Osteocyte (in vitro differentiated cells): ENCODE measurements around the gene CDK13. TPM values are rescaled to one million over a fixed set of nuclear protein-coding genes. Genes with fewer than 3 reads are reported as not detected.

Experiments
- DNase-seq: peaks from one replicate; pipeline ENCODE4 v3.0.0; 2021; ENCODE audit warnings: mixed read lengths; ENCODE audit not compliant: unreplicated experiment; ENCODE audit errors: extremely low spot score
- H3K27ac Mint-ChIP-seq: one replicate; pipeline ENCODE4 v1.8.0; 2021; ENCODE audit warnings: mild to moderate bottlenecking, mixed read lengths; ENCODE audit not compliant: unreplicated experiment
- H3K27me3 Mint-ChIP-seq: one replicate; pipeline ENCODE4 v1.8.0; 2021; ENCODE audit warnings: mixed read lengths; ENCODE audit not compliant: unreplicated experiment
- H3K36me3 Mint-ChIP-seq: one replicate; pipeline ENCODE4 v1.8.0; 2021; ENCODE audit warnings: mixed read lengths; ENCODE audit not compliant: unreplicated experiment
- H3K4me1 Mint-ChIP-seq: one replicate; pipeline ENCODE4 v1.8.0; 2021; ENCODE audit warnings: mixed read lengths; ENCODE audit not compliant: unreplicated experiment
- H3K4me3 Mint-ChIP-seq: one replicate; pipeline ENCODE4 v1.8.0; 2021; ENCODE audit warnings: mild to moderate bottlenecking, moderate library complexity, mixed read lengths; ENCODE audit not compliant: unreplicated experiment
- H3K9me3 Mint-ChIP-seq: one replicate; pipeline ENCODE4 v1.8.0; 2021; ENCODE audit warnings: mixed read lengths; ENCODE audit not compliant: unreplicated experiment
- total RNA-seq: library from RNA; stranded (reverse); gene quantifications from 2 replicates; pipeline ENCODE4 v1.2.1, GENCODE V29; 2021
- TF ChIP-seq, protein P1 (sequence below): fragments of 200-600 bp; sonication (generic); IDR thresholded peaks from 2 replicates; pipeline ENCODE4 v1.5.0; 2021; ENCODE audit warnings: antibody characterized with exemption, mild to moderate bottlenecking, moderate library complexity

CDK13 gene
- total RNA-seq, 1 donor from 2014 or later = 60.6 TPM

DNA sequence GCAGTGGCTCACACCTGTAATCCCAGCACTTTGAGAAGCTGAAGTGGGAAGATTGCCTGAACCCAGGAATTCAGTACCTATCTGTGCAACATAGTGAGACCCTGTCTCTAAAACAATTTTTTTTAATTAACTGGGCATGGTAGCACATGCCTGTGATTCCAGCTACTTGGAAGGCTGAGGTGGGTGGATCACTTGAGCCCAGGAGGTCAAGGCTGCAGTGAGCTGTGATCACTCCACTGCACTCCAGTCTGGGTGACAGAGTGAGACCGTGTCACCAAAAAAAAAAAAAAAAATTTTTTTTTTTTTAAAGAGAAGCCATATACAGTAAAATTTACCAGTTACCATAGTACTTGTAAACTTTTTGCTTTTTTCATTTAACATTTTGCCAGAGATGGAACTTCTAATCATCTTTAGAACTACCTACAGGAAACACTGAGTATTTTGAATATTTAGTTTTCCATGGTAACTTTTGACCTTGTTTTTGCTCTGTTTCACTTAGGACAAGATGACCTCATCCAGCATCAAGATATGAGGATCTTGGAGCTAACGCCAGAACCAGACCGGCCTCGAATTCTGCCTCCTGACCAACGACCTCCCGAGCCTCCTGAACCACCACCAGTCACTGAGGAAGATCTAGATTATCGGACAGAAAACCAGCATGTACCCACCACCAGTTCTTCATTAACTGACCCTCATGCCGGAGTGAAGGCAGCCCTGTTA, 143.7 kb downstream of the CDK13 start:
- H3K9me3 Mint-ChIP-seq = no peaks in the 10 kb centered on the region
- DNase-seq = no peak
- no peak overlapping the region for H3K4me3 Mint-ChIP-seq
- TF ChIP-seq, protein P1, sequence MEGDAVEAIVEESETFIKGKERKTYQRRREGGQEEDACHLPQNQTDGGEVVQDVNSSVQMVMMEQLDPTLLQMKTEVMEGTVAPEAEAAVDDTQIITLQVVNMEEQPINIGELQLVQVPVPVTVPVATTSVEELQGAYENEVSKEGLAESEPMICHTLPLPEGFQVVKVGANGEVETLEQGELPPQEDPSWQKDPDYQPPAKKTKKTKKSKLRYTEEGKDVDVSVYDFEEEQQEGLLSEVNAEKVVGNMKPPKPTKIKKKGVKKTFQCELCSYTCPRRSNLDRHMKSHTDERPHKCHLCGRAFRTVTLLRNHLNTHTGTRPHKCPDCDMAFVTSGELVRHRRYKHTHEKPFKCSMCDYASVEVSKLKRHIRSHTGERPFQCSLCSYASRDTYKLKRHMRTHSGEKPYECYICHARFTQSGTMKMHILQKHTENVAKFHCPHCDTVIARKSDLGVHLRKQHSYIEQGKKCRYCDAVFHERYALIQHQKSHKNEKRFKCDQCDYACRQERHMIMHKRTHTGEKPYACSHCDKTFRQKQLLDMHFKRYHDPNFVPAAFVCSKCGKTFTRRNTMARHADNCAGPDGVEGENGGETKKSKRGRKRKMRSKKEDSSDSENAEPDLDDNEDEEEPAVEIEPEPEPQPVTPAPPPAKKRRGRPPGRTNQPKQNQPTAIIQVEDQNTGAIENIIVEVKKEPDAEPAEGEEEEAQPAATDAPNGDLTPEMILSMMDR = no peak
- H3K27ac Mint-ChIP-seq = peak overlapping the region; percentile 52
- no peaks in the 10 kb centered on the region for H3K27me3 Mint-ChIP-seq
- peaks cover 5% of the 10 kb centered on the region for H3K4me1 Mint-ChIP-seq
- H3K36me3 Mint-ChIP-seq = peaks cover 50% of the 10 kb centered on the region

DNA sequence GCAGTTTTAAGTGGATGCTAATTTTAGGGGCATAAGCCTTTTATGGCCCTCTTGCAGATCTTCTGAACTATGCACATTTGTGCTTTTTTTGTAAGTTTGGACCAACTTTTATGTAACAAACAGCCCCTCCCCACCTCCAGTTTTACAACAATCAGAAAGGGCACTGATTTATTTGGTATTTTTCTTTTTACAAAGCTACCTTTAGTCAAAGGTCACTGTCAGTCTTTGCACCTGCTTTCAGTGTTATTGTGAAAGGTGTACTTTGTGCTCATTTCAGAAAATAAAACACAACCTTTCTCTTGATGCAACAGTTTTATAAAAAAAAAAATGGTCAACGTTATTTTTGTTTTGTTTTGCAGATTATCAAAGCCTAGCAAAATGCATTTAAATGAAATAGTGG, 145.2 kb downstream of the CDK13 start:
- H3K4me3 Mint-ChIP-seq = no peak overlapping the region
- no peaks in the 10 kb centered on the region for H3K9me3 Mint-ChIP-seq
- peaks cover 5% of the 10 kb centered on the region for H3K4me1 Mint-ChIP-seq
- TF ChIP-seq, protein P1 = no peak
- no peak for DNase-seq
- H3K27ac Mint-ChIP-seq = no peak overlapping the region
- H3K36me3 Mint-ChIP-seq = peaks cover 39% of the 10 kb centered on the region
- H3K27me3 Mint-ChIP-seq = no peaks in the 10 kb centered on the region

- Mint-ChIP-seq H3K27me3 (no peaks in the 10 kb centered on the region), H3K9me3 (no peaks in the 10 kb centered on the region), H3K27ac (no peak overlapping the region), H3K36me3 (peaks cover 38% of the 10 kb centered on the region), H3K4me3 (no peak overlapping the region), H3K4me1 (peaks cover 5% of the 10 kb centered on the region)
- no peak for DNase-seq
- TF ChIP-seq, protein P1 = no peak
Measured at GRCh38 chr7:40095695-40096327, 145.8 kb downstream of the CDK13 start.

- H3K9me3 Mint-ChIP-seq = no peaks in the 10 kb centered on the region
- H3K27me3 Mint-ChIP-seq = no peaks in the 10 kb centered on the region
- TF ChIP-seq, protein P1 = no peak
- H3K36me3 Mint-ChIP-seq = peaks cover 30% of the 10 kb centered on the region
- H3K4me3 Mint-ChIP-seq = no peak overlapping the region
- H3K27ac Mint-ChIP-seq = no peak overlapping the region
- no peak for DNase-seq
- H3K4me1 Mint-ChIP-seq = peaks cover 3% of the 10 kb centered on the region
Measured at GRCh38 chr7:40097728-40098127, 147.7 kb downstream of the CDK13 start.

GRCh38 chr7:40098810-40099209, 148.8 kb downstream of the CDK13 start:
- Mint-ChIP-seq H3K9me3 (no peaks in the 10 kb centered on the region), H3K27me3 (no peaks in the 10 kb centered on the region), H3K27ac (no peak overlapping the region), H3K4me1 (peaks cover 3% of the 10 kb centered on the region), H3K4me3 (no peak overlapping the region), H3K36me3 (peaks cover 23% of the 10 kb centered on the region)
- TF ChIP-seq, protein P1 = no peak
- no peak for DNase-seq
